Activated CD4-positive, alpha-beta T cell treated with anti-CD3 and anti-CD28 coated beads, Interleukin-2, amount 50 U/mL, for 48 hours (primary cell): ENCODE results near the gene SLC7A9.
"Not testable (repeated sequence)": the region's sequence is repeated elsewhere in the genome, so short reads cannot be mapped to it uniquely, and the experiment has no call there.

ENCODE experiments used
- DNase-seq, 2 experiments: peaks; one replicate each; pipeline ENCODE4 v3.0.0-alpha.2; 2020

SLC7A9 gene

DNA sequence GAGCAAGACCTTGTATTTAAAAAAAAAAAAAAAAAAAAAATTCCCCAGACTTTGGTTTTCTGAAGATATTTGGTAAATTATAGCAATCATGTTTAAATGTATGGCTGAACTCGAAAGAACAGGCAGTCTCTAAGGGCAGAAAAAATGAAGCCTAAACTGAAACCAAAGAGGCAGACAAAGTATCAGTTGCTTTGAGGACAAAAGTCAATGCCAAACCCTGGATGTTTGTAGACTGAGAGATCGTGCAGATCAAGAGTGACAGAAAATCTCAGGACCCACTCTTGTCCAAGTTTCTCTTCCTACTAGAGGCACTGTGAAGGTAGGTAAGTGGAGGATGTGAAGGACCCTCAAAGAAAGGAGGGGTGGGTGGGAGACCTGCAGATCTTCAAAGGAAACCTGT, 11.1 kb upstream of the SLC7A9 start:
- no peak for DNase-seq

- no peak for DNase-seq
Observed at GRCh38 chr19:32879741-32880140, 10.2 kb upstream of the SLC7A9 start.

DNA sequence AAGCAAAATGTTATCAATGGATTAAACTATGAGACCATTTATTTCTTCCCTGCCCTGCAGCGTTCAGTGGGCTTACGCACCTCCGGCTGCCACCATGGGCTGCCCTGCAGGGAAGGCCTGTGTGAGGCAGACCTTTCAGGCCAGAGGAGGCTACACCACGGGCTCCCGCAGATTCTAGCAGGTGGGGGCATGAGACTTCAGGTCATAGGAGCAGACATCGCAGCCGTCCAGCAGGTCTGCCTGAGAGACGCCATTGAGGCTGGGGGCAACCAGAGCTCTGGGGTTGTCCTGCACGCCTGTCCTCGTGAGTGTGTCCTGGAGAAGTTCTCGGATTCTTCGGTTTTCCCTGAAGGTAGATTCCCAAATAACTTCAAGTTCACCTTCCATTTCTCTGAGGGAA, 9.4 kb upstream of the SLC7A9 start:
- no peak for DNase-seq

GRCh38 chr19:32877977-32878745, 8.6 kb upstream of the SLC7A9 start:
- DNase-seq: no peak

DNA sequence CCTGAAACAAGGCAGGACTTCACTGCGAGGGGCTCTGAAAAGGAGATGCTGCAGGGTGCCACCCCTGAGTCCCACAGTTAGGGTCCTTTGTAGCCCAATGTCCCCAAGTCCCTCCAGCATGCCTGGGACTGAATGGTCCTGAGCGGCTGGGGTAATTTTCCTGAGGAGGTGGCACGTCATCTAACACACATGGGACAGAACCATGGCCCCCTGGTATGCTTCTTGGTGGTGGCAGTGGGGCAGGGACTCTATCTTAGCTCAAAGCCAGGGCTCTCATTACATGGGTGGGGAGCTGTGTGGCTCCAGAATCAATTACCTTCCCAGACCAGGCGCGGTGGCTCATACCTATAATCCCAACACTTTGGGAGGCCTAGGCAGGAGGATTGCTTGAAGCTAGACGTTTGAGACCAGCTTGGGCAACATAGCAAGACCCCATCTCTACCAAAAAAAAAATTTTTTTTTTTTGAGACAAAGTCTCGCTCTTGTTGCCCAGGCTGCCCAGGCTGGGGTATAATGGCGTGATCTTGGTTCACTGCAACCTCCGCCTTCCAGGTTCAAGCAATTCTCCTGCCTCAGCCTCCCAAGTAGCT, 7.9 kb upstream of the SLC7A9 start:
- no peak for DNase-seq

DNA sequence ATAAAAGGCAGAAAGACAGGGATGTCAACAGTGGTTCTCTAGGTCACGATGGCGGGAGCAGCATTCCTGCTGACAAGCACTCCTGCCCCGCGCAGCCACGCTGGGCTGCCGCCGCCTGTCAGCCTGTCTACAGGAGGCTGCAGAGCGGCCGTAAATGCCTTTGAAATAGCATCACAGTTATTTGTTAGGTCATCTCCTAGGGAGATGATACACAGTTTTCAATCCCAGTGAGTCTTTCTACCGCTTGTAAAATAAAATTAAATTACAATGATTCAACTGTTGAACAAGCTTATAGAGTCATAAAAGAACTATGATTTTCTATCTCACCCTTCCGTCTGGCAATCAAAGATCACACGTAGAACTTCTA, 7.3 kb upstream of the SLC7A9 start:
- no peak for DNase-seq

DNA sequence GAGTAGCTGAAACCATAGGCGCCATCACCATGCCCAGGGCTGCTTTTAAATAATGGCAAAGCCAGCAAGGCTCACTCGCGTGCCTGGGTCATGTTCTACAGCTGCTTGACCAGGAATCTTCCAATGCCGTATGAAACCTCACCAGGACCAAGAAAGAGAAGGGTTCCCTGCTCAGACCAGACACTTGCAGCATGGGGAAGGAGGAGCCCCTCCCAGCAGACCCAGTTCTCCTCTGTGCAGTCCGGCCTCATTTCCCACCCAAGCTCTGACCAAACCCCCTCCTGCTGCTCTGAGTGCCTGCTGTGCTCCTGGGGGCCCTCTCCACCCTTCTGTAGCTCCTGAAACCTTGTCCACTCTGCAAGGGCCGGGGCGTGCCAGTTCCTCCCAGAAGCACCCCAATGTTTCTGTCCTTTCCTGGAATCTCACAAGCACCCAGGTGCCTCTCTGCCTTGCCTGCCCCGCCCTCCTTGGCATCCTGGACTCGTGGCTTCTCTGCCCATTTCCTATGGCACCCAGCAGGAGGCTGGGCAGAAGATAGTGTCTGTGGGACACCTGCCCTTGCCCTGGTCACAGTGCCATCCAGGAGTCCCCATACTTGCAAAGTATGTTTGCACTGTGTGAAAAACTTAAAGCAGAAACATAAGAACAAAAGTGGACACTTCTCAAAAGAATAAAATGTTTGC, 6.8 kb upstream of the SLC7A9 start:
- no peak for DNase-seq

GRCh38 chr19:32875428-32875827, 5.9 kb upstream of the SLC7A9 start:
- no peak for DNase-seq

DNA sequence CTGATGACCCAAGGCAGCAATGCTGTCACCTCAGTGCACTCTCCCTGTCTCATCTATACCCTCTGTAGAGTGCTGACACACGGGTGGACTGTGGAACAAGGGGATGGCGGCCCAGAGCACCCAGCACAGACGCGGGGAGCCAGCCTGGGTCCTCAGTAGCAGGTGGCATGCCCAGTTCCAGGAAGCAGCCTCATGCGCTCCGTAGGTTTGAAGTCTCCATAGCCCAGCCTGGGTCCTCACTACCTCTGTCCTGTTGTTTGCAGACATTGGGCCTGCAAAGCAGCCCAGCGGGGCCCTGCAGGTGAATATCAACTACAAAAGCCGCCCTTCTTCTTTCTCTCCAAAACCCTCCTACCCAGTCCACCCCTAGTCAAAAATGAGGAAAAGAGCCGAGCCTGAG, 5.0 kb upstream of the SLC7A9 start:
- no peak for DNase-seq

GRCh38 chr19:32873247-32873959, 3.8 kb upstream of the SLC7A9 start:
- DNase-seq: peak; percentile 4 to 21

GRCh38 chr19:32872391-32872790, 2.8 kb upstream of the SLC7A9 start:
- DNase-seq: no peak

DNA sequence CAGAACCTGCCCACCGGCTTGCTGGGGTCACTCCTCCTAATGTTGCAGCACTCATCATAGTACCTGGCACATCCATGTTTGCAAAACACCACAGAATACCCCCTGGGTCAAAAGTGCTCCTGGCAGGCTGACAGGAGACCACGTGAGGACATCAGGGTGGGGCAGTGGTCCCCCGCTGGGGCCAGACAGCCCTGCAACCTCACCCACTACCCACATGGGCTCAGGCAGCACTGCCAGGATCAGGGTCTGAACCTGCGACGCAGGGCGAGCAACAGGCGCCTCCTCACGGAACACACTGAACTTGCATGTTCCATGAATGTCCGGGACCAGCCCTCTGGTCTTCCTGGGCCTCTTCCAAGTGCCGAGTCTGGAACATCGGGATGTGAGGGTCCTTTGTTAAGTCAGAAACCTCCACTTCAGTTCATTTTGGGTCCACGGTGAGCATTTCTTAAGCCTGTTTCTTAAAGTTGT, 1.4 kb upstream of the SLC7A9 start:
- no peak for DNase-seq

DNA sequence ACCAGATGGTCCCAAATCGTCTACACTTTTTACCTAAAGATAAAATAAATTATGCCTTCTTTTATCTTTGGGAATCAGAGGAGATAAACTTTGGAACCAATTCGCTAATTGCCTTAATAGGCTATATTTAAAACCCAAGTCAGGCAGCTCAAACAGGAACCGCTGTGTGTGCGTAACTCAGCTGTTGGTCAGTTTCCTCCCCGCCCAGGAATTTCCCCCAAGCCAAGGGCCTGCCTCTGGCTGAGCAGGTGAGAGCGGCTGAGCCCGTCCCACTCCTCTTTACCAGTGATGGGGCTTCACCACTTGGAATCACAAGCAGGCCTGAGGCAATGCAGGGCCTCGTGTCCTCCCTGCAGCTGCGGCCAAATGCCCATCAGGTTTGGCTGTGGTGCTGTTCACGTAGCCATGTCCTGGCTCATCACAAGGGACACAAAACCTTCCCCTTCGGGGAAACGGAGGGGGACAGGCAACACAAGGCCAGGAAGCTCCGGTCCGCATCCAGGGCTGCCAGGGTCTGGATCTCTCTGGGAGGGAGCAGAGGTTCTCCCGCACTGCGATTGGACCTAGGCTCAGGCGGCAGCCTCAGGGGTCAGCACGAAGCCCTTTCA, 503 bp upstream of the SLC7A9 start:
- no peak for DNase-seq

DNA sequence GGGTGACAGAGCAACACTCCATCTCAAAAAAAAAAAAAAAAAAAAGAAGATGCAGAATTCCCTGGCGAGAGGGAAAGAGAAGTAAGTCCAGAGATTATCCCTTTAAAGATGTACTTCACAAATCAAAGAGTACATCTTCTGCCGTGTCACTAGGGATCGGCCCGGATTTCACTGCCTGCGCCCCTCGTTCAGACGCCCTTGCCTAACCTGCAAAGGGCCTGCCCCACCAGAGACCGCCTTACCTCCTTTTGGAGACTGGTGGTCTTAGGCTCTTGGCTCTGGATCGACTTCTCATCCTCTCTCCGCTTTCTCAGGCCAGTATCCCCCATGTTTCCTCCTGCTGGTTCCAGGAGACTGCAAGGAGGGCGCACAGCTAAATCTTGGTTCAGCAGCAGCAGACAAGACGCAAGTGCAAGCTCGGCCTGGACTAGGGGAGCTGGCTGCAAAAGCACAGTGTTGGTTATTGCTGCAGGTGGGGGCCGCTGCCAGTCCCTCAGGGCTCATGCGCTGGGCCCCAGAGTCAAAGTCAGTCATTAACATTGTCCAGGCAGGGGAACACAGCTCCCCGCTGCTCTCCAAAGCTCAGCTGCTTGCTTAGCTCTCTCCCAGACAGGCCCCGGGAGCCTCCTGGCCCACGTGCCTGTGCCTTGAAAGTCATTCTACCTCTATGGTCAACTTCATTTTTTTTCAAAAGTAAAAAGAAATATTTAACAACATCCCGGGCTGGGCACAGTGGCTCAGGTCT, 1.2 kb downstream of the SLC7A9 start:
- DNase-seq: no peak

- not testable (repeated sequence) for DNase-seq
Observed at GRCh38 chr19:32867436-32867835, 2.1 kb downstream of the SLC7A9 start.

DNA sequence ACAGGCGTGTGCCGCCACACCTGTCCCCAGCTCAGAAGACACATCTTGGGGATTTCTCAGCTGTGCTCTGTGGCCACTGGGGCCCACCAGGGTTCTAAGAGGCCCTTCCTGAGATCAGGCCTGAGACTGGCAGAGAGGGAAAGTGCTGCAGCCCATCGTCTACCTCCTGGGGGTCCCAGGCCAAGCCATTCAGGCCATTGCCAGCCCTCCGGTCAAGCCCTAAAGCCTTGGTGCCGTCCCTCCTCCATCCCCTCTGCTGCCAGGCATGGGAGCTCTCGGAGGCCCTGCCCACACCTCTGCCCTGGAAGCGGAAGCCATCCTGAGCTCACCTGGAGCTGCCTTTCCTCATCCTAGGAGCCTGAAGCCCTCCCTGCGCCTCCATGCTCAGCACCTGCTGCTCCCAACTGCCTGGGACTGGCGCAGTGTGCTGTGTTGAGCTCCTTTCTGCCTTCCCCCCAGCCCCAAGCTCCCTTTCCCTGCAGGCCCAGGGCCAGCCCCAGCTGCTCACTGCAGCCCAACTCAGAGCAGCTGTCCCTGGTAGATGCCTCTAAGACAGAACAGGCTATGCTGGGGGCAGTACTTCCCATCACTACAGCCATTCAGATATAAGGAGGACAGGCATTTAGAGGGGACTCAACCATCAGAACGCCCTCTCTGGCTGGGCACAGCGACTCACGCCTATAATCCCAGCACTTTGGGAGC, 2.9 kb downstream of the SLC7A9 start:
- DNase-seq: no peak

- no peak for DNase-seq
Observed at GRCh38 chr19:32866061-32866460, 3.5 kb downstream of the SLC7A9 start.

DNA sequence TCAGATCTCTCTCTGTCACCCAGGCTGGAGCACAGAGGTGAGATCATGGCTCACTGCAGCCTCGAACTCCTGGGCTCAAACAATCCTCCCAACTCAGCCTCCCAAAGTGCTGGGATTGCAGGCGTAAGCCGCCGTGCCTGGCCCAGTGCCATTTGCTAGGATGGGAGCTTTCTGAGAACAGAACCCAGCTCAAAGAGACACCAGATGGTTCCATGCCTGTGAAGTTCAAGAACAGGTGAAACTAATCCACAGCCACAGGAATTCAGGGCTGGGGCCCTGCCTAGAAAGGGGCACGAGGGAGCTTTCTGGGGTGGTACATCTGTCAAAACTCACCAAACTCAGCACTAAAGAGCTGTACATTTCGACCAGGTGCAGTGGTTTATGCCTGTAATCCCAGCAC, 4.2 kb downstream of the SLC7A9 start:
- no peak for DNase-seq

- DNase-seq: no peak
Observed at GRCh38 chr19:32864318-32865007, 5.1 kb downstream of the SLC7A9 start.

- DNase-seq: no peak
Observed at GRCh38 chr19:32863841-32864240, 5.7 kb downstream of the SLC7A9 start.

- DNase-seq: no peak
Observed at GRCh38 chr19:32863301-32863700, 6.3 kb downstream of the SLC7A9 start.
